Measurements from ENCODE around the gene FOSB. TPM values are rescaled to one million over a fixed set of nuclear protein-coding genes. Genes with fewer than 3 reads are reported as not detected.

The FOSB gene
- total and polyA plus RNA-seq, 9 of the 15 experiments (the other 6 are each of a cell fraction or from before 2014, with no cell fraction given) = 0.11 to 2.7 (median 0.73) TPM

- TF ChIP-seq E2F4 (CRISPR knock-in tag; IDR thresholded peaks at IDR 0.05; ENCODE audit: low read depth) = 0 out of 2 replicates have a peak, but pooled peaks have one; percentile 38
- 0 out of 2 replicates have a peak, but pooled peaks have one; percentile 46 for TF ChIP-seq OTX1 (CRISPR knock-in tag; IDR thresholded peaks at IDR 0.05)
- peak; percentile 98 for TF ChIP-seq CREM (IDR thresholded peaks at IDR 0.05; ENCODE audit: low read depth)
- TF ChIP-seq TAF1 (IDR thresholded peaks at IDR 0.05; ENCODE audit: control insufficient read depth, extremely low read depth, insufficient read depth, low read length, severe bottlenecking) = peak; percentile 52
- peak; percentile 78 for TF ChIP-seq ZBTB12 (CRISPR knock-in tag; IDR thresholded peaks at IDR 0.05)
- peak; percentile 73 for TF ChIP-seq DACH1 (IDR thresholded peaks at IDR 0.05; ENCODE audit: partially characterized antibody)
- peak; percentile 92 for TF ChIP-seq RNF2 (IDR thresholded peaks at IDR 0.05)
- peak; percentile 18; the same call in 1 of the 2 replicates for TF ChIP-seq NFRKB (IDR thresholded peaks at IDR 0.05; ENCODE audit: low read depth)
- TF ChIP-seq ID3 (CRISPR knock-in tag; IDR thresholded peaks at IDR 0.05) = no peak
- TF ChIP-seq ID3 (tag; IDR thresholded peaks at IDR 0.05) = no peak
- peak; percentile 54 for TF ChIP-seq CEBPB (tag; IDR thresholded peaks at IDR 0.05)
- TF ChIP-seq ZNF174 (CRISPR knock-in tag; IDR thresholded peaks at IDR 0.05) = no peak
- no peak for TF ChIP-seq ILF3 (IDR thresholded peaks at IDR 0.05; ENCODE audit: borderline replicate concordance)
- peak; percentile 6; the same call in 1 of the 2 replicates for TF ChIP-seq TAL1 (IDR thresholded peaks at IDR 0.05)
- TF ChIP-seq POLR3A (IDR thresholded peaks at IDR 0.05; ENCODE audit: borderline replicate concordance, extremely low read depth, insufficient read depth, insufficient read length) = no peak
- TF ChIP-seq ZNF668 (CRISPR knock-in tag; IDR thresholded peaks at IDR 0.05) = no peak
- TF ChIP-seq GATAD2A (IDR thresholded peaks at IDR 0.05) = peak; percentile 35; the same call in 1 of the 2 replicates
- no peak for TF ChIP-seq NR4A1 (CRISPR knock-in tag; IDR thresholded peaks at IDR 0.05)
- TF ChIP-seq NR4A1 (tag; IDR thresholded peaks at IDR 0.05) = no peak
- no peak for TF ChIP-seq ZNF146 (CRISPR knock-in tag; IDR thresholded peaks at IDR 0.05; ENCODE audit: unreplicated experiment)
- TF ChIP-seq THRAP3 (IDR thresholded peaks at IDR 0.05; ENCODE audit: borderline replicate concordance) = no peak
- TF ChIP-seq ZNF395 (CRISPR knock-in tag; IDR thresholded peaks at IDR 0.05) = peak; percentile 54; the same call in 1 of the 2 replicates
- TF ChIP-seq KLF1 (tag; IDR thresholded peaks at IDR 0.05) = peak; percentile 65; the same call in 1 of the 2 replicates
- no peak for TF ChIP-seq RBBP5 (IDR thresholded peaks at IDR 0.05; ENCODE audit: borderline replicate concordance, insufficient read depth, low read length, poor library complexity, severe bottlenecking)
Observed at GRCh38 chr19:45442778-45443461, 24.9 kb upstream of the FOSB start (continued).
